ENCODE measurements around the gene RSRC2.

RSRC2 gene

DNA sequence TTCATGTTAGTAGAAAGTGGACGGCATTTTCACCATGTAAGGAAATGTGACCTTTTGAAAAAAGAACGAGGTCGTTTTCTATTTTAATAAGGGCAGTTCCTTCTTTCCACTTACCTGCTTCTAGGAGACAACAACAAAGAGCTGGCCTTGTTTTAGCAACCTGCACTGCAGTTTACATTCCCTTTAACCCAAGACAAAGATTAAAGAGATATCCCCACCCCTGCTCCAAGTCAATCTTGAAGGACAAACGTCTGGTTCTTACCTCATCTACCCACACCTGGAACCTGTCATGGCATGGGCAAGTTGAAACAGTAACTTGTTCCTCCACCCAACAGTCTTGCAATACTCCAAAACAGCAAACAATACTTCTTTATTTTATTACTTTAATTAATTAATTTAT is 58.8 kb downstream of the RSRC2 start:
- DNase-seq (ENCODE audit: extremely low read depth, low read depth), result no peak
- no peak for TF ChIP-seq CTCF (IDR thresholded peaks at IDR 0.05; ENCODE audit: low read depth, low read length)

DNA sequence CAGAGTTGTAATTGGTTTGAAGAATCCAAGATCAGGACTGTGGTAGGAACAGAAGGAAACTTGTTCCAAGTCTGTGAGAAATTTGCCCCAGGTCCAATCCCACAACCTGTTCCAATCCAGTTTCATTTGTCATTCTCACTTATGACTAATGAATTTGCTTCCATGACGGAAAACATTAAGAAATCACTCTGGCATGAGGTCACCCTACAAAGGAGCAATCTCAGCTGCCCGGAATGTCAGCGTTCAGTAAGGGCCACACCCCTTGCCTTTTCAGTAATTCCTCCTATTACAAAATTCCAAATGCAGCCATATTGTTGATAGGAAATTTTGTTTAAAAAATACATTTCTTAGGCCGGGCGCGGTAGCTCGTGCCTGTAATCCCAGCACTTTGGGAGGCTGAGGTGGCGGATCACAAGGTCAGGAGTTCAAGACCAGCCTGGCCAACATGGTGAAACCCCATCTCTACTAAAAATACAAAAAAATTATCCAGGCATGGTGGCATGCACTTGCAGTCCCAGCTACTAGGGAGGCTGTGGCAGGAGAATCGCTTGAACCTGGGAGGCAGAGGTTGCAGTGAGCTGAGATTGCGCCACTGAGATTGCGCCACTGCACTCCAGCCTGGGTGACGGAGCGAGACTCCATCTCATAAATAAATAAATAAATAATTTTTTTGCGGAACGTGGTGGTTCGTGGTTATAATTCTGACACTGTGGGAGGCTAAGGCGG is 62.3 kb downstream of the RSRC2 start:
- DNase-seq (ENCODE audit: extremely low read depth, low read depth), result peak; percentile 94

- no peak for TF ChIP-seq CTCF (IDR thresholded peaks at IDR 0.05; ENCODE audit: low read depth, low read length)
Observed at GRCh38 chr12:122460641-122461040, 66.1 kb downstream of the RSRC2 start.

DNA sequence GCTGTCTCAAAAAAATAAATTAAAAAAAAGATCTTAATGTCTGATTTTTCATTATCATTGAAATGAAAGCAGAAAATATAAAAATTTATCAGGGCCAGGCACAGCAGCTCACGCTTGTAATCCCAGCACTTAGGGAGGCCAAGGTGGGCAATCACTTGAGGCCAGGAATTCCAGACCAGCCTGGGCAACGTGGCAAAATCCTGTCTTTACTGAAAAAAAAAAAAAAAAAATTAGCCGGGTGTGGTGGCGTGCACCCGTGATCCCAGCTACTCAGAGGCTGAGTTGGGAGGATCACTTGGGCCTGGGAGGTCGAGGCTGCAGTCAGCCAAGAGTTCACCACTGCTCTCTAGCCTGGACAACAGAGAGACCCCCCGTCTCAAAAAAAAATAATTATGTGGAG is 66.7 kb downstream of the RSRC2 start:
- TF ChIP-seq CTCF (IDR thresholded peaks at IDR 0.05; ENCODE audit: low read depth, low read length), result no peak

More at GRCh38 chr12:122460641-122461040, 66.1 kb downstream of the RSRC2 start:
- no peak for DNase-seq (ENCODE audit: extremely low read depth, low read depth)

GRCh38 chr12:122459211-122459610 is 67.5 kb downstream of the RSRC2 start:
- no peak for DNase-seq (ENCODE audit: extremely low read depth, low read depth)
- TF ChIP-seq CTCF (IDR thresholded peaks at IDR 0.05; ENCODE audit: low read depth, low read length), result no peak

More for the DNA sequence above, 66.7 kb downstream of the RSRC2 start:
- no peak for DNase-seq (ENCODE audit: extremely low read depth, low read depth)

- DNase-seq (ENCODE audit: extremely low read depth, low read depth), result no peak
- no peak for TF ChIP-seq CTCF (IDR thresholded peaks at IDR 0.05; ENCODE audit: low read depth, low read length)
Observed at GRCh38 chr12:122458105-122459035, 68.4 kb downstream of the RSRC2 start.

DNA sequence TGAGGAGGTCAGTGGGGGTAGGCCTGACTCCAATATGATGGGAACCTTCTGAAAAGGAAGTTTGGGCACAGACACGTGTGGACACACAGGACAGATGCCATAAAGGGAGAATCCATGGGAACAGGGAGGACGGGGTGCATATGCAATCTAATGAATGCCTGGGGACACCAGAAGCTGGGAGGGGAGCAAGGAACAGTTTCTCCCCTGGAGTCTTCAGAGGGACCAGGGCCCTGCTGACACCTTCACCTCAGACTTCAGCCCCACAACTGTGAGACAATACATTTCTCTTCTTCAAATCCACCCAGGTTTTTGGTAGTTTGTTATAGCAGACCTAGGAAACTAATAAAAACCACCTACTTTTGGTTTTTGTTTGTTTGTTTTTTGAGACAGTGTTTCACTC is 69.1 kb downstream of the RSRC2 start:
- DNase-seq (ENCODE audit: extremely low read depth, low read depth), result no peak
- TF ChIP-seq CTCF (IDR thresholded peaks at IDR 0.05; ENCODE audit: low read depth, low read length), result no peak
